Kidney capillary endothelial cell (primary cell): ENCODE measurements around the gene GPD1L.
"Not testable (repeated sequence)": the region's sequence is repeated elsewhere in the genome, so short reads cannot be mapped to it uniquely, and the experiment has no call there.

Source experiments
- DNase-seq: peaks from one replicate; pipeline ENCODE4 v3.0.0-alpha.2; 2018; ENCODE audit warnings: low spot score

The GPD1L gene

DNA sequence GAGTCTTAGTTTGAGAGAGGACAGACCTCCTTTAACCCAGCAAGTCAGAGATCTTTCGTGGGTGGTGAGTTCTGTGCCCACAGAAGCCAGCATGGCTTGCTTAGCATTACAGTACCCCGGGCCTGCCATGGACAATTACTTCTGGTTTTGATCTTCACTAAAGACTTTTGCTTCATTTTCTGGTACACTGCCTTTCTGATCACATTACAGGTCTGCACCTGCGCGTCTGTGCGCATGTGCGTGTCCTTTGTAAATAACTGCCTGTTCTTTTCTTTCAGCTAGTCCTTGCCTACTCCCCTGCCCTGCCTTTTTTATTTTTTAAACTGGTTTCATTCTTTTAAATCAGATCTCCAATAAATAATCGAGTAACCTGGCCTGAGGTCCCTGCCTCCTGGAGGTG lies 74.9 kb downstream of the GPD1L start:
- DNase-seq, result no peak

DNA sequence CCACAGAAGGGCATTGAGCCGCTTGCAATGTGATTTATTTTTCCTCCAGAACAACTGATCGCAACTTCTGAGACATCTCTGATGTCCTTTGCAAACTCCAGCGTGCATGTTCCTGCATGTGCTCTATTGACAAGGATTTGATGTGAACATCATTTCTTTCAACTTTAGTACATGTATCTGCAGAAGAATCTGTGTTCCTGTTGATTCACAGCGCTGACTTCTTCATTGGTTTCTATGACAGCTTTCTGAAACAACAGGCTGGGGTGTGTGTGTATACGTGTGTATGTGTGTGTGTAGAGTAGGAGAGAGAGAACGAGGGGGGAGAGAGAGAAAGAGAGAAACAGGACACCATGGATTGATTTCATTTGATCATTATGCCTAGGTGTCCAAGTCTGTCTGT lies 75.4 kb downstream of the GPD1L start:
- DNase-seq, result no peak

DNA sequence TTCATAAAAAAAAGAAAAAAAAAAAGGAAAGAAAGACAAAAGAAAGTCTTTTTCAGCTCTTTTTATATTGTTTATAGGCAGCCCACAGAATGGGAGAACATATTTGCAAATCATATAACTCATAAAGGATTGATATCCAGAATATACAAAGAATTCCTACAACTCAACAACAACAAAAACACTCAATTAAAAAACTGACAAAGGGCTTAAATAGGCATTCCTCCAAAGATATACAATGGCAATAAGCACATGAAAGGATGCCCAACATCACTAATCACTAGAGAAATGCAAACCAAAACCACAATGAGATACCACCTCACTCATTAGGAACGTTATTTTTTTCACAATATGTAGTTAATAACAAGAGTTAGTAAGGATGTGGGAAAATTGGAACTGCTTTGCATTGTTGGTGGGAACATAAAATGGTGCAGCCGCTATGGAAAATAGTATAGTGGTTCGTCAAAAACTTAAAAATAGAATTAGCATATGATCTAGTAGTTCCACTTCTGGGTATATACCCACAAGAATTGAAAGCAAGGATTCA lies 77.8 kb downstream of the GPD1L start:
- DNase-seq, result no peak

DNA sequence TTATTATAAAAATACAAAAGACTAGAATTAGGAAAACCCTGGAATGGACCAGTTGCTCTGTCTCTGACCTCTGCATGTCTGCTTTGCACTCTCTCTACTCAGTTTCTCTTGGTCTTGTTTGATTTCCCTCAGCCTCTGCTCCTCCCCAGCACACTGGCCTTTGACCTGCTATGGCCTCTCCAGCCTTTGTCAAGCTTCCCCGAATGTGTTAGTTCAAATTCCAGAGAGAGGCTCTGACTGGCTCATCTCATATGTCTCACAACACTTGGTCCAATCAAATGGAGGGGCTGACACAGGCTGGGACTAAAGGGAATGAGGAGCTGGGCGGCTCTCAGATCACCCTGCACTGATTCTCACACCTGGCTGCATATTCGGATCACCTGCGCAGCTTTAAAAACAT lies 79.7 kb downstream of the GPD1L start:
- no peak for DNase-seq

DNA sequence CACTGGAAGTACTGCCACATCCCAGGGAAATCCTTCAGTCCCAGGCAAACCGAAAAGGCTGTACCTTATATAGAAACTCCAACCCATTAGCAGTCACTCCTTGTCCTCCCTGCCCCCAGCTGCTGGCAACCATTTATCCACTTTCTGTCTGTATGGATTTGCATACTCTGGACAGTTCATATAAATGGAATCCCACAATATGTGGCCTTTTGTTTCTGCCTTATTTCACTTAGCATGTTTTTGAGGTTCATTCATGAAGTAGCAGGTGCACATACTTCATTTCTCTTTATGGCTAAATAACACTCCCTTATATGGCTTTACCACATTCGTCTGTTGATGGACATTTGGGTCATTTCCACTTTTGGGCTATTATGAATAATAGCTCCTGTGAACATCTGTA lies 80.5 kb downstream of the GPD1L start:
- DNase-seq, result no peak

DNA sequence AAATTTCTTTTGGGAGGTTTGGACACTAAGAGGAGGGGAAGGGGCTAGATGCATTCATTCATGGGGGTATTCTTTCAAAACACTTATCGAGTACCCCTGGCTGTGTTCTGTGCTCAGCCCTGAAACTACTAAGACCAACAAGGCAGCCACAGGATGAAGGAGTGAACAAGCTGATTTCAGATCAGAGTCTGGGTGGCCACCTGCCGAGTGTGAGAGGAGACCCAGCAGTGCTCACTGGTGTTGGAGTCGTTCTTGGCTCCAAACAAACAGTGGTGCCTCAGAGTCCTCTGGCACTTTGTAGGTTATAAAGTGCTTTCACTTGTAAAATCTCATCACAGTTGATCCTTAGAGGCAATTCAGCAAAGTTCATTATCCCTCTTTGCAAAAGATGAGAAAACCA lies 83.3 kb downstream of the GPD1L start:
- DNase-seq, result no peak

DNA sequence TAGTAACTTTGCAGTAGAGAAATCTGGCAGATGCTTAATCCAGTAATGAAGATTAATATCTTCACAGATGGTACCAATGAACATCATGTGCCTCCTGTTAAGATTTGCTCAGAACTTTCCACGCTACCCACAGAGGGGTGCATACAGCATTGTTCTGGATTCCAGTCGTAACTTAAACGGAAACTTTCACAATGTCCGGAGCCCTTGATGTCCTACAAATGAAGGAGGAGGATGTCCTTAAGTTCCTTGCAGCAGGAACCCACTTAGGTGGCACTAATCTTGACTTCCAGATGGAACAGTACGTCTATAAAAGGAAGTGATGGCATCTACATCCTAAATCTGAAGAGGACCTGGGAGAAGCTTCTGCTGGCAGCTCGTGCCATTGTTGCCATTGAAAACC lies 84.1 kb downstream of the GPD1L start:
- not testable (repeated sequence) for DNase-seq

DNA sequence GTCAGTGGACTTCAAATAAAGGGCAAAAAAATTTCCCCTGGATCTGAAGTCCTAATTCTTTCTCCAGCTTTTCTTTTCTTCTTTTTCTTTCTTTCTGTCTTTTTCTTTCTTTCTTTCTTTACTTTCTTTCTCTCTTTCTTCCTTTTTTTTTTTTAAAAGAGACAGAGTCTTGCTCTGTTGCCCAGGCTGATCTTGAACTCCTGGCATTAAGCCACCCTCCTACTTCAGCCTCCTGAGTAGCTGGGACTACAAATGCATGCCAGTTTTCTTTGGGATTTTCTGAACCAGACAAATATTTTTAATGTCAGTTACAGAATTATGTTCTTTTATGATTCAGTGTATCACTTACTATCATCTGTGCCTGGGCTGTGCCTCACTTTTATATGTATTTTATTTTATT lies 86.7 kb downstream of the GPD1L start:
- DNase-seq, result no peak

DNA sequence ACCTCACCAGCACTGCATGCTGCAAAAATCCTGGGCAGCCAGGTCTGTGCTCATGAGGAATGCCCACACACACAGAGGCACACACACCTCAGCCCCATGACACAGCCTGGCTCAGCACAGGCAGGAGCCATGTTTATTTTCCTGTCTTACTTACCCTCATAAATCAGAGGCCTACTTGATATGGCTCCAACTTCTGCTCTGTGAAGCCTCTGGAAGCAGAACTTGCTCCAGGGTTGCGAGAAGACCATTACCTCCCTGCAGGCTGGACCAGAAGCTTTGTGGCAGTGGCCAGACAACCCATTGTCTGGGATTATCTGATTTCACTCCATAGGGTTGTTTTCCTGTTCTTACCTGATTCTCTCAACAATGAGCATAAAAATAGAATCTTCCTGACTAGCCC lies 88.2 kb downstream of the GPD1L start:
- no peak for DNase-seq

DNA sequence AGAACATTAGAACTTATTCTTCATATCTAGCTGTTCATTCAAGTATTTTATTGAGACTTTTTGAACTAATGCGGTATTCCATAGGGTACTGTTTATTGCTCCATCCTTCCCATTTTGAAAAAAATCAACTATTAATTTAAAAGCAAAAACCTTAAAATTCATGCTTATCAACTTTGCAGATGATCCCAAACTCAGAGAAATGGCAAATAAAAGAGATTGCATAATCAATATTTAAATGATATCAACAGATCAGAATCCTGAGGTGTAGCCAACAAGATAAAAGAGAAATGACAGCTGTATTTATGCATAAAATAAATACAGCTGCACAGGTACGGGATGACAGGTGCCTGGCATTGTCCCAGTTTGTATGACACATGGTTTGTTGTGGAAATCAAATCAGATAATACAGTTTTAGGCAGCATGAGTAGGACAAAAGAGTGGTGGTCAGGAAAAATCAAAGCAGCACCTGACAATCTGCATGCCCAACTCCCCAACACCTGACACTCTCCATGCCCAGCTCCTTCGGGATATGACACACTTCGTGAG lies 89.6 kb downstream of the GPD1L start:
- DNase-seq, result no peak

DNA sequence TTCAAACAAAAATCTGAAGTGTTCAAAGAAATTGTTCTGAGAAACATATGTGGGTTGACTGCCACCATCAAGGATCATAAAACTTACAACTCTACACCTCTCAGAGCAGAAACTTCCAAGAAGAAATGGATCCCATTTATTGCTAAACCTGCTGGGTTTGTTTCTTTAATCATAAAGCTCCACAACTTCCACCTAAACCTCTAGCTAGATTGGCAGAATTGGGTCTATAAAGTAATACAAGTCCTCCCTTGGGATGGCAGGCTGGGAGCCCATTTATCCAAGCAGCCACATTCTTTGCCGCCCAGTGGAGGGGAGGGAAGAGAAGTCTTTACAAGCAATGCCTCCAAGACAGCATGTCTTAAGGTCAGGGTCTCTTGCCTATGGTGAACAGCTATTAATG lies 91.6 kb downstream of the GPD1L start:
- no peak for DNase-seq

DNA sequence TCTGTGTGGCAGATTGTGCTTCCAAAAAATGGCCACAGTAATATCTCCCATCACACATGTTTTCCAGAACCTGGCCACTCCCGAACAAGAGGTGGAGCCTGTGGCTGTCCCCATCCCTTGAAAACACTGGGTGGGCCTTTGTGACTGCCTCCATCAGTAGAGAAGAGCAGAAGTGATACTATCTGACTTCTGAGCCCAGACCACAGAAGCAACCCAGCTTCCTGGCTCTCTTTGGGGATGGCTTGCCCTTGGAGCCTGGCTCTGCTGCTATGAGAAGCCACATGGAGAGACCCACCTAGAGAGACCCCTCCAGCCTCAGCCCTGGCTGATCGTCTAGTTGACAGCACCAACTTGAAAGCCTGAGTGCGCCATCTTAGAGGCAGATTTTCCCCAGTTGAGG lies 92.3 kb downstream of the GPD1L start:
- DNase-seq, result no peak

DNA sequence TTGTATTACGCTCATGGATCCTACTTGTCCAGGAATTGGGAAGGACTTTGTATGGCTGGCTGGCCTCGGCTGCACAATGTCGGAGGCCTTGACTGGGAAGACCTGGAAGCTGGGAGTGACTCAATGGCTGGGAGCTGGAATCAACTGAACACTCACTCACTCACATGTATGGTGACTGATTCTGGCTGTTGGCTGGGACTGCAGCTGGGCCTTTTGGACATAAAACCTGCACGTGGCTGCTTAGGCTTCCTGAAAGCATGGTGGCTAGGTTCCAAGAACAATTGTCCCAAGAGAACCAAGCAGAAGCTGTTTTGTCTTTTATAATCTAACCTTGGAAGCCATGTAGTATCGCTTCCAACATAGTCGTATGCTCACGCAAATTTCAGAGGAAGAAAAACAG lies 94.1 kb downstream of the GPD1L start:
- DNase-seq, result peak; percentile 16

DNA sequence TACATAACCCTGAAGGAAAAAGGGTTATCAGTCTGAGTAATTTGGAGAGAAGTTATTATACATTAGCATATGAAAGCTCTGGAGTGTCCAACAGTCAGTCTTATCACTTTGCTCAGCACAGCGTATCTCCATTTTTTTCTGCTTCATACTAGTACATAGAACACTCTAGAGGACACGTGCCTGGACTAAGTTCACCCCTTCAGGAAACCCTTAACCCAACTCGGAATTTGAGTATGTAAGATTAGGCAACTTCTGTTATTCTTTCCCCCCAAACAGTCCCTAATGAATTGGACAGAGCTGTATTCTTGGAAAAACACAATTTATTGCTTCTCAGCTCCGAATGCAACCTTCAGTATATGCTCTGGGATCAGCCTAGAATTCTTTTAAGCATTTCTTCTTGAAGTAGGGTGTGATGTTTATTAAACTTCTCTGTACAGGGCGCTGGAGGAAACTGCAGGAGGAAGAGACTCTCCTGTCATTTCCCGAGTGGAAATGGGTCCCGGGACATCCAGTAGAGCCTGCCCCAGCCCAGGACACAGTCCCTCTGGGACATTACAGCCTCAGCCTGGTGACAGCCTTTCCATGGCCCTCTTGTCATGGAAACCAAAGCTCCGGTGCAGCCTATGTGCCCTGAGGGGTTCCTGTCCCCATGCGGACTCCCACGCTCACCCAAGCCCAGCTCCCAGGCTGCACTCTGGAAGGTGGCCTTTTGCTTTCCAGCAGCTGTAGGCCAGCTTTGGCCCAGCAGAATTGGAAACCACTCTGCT lies 94.8 kb downstream of the GPD1L start:
- no peak for DNase-seq

DNA sequence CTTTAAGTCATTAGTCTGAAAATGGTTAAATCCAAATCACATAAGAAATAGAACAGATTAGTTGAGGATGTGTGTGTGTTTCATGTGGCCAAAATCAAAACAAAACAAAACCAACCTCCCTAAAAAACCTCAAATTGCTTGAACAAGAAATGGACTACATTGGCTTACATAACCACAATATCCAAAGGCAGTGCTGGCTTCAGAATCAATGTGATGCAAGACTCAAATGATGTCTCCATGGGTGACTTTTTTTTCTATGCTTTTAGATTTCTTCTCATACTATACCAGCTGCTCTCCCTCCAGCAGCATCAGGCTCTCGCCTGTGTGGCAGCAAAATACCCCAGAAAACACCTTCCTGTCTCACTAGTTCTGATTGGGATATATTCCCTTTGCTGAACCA lies 96.1 kb downstream of the GPD1L start:
- DNase-seq, result no peak

DNA sequence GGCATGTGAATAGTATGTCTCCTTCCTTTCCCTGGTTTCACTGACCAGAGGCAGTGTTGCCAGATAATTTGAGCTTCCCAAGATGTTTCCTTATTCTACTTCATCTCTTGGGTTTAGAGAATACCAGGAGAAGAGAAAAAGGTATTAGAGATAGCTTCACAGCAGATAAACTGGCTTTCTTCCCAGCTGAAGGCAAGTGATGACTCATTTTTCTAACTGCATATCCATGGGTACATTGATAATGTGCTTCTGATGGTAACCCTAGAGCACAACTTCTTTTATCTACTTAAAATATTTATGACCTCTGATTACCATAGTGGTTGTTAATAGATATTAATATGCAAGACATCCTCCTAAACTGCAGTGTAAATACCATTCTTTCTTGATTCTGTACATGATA lies 97.4 kb downstream of the GPD1L start:
- no peak for DNase-seq

DNA sequence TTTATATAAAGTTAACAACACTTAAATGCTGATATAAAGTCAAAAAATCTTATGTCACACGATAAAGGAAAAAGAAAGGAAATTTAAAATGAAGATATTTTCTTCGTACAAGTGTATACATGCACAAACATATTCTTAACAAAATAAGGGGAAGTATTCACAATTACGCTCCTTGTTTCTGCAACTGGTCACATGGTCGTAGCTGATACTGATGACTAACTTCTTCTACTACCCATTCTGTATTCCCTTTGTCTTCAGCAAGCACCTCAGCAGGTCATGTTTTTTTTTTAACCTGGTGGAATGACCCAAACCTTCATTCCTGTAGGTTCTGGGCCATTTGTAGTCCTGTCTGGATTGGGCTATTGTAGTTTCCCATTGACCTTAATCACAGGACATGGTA lies 102.0 kb downstream of the GPD1L start:
- DNase-seq, result no peak

DNA sequence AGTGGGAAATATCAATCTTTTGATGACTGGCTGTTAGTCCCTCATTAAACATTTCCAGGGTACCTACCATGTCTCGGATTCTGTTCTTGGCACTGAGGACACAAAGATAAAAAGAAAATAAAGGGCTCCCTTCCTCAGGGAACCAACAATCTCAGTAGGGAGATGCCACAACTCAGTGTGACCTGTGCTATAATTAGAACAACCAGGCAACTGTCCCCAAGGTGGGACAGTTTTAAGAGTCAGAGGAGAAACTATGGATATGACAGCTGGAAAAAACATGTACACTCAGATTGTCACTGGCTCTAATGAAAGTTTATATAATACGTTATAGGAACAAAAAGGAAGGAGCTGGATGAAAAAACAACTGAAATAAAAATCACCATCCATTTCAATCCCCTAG lies 108.8 kb downstream of the GPD1L start:
- no peak for DNase-seq

DNA sequence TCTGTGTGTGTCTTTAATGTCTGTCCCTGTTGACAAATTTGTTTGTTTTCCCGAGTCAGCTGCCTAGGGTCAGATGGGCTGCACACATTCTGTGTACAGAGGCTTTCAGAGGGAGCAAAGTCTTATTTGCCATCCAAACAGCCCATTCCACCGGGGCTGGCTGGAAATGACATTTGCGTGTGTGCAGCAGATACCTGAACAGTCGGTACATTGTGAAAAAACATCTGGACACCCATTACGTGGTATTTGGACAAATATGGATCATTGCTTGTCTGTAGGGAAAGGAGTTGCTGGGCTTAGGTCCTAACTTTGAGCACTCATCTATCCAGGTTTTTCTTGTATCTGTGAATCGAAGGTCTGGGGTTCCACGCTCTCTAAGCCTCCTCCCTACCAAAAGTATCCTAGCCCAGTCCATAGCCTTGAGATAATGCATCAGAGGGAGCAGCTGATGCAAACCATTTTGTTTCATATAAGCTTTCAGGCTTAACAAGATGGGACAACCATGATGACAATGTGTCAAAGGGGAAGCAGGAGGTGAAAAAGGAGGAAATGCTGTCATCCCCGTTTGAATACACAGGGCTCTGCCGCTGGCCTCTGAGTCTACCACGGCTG lies 109.9 kb downstream of the GPD1L start:
- no peak for DNase-seq

DNA sequence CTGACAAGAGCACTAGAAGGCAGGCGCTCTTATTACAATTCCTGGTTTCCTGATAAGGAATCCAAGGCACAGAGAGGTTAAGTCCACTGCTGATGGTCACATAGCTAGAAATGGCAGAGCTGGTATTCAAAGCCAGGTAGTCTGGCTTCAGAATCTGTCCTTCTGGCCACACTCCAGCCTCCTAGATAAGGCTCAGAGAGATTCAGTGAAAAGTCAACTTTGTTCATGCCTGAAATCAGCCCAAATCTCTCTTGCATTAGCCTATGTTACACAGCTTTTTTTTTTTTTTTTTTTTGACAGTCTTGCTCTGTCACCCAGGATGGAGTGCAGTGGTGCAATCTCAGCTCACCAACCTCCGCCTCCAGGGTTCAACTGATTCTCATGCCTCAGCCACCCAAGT lies 110.9 kb downstream of the GPD1L start:
- DNase-seq, result no peak
